GM23338 (cell line): ENCODE data around the gene ITIH5. TPM values are rescaled to one million over a fixed set of nuclear protein-coding genes. Genes with fewer than 3 reads are reported as not detected.

ENCODE experiments used
- ATAC-seq: fragments of 200-7000 bp; cut with Tn5 transposase; 3 replicates; pipeline ENCODE4 v1.9.1; 2020
- DNase-seq: peaks from one replicate; pipeline ENCODE4 v3.0.0-alpha.2; 2015; ENCODE audit warnings: low spot score
- H2AFZ ChIP-seq: fragments of 200-600 bp; sonication (generic); 2 replicates; pipeline ENCODE4 v1.8.0; 2016; ENCODE audit warnings: antibody characterized with exemption, mild to moderate bottlenecking, moderate library complexity
- H3F3A ChIP-seq: fragments of 200-600 bp; sonication (generic); replicated peaks from 2 replicates; pipeline ENCODE4 v1.8.0; 2017; ENCODE audit warnings: antibody characterized with exemption, mixed run types, low read depth
- H3K27ac ChIP-seq: fragments of 200-600 bp; sonication (generic); 2 replicates; pipeline ENCODE4 v1.6.1; 2016; ENCODE audit warnings: low read depth
- H3K27me3 ChIP-seq: fragments of 200-600 bp; sonication (generic); 2 replicates; pipeline ENCODE4 v1.8.0; 2016; ENCODE audit warnings: mild to moderate bottlenecking, mixed run types, moderate library complexity; ENCODE audit not compliant: insufficient read depth
- H3K36me3 ChIP-seq: fragments of 200-600 bp; sonication (generic); 2 replicates; pipeline ENCODE4 v1.8.0; 2016; ENCODE audit warnings: mild to moderate bottlenecking; ENCODE audit not compliant: insufficient read depth
- H3K4me1 ChIP-seq: fragments of 200-600 bp; sonication (generic); 2 replicates; pipeline ENCODE4 v1.8.0; 2016; ENCODE audit warnings: mild to moderate bottlenecking, moderate library complexity; ENCODE audit not compliant: insufficient read depth
- H3K4me2 ChIP-seq: fragments of 200-600 bp; sonication (generic); 2 replicates; pipeline ENCODE4 v1.7.1; 2017; ENCODE audit warnings: mixed run types
- H3K4me3 ChIP-seq: fragments of 200-600 bp; sonication (generic); 2 replicates; pipeline ENCODE4 v1.6.1; 2016; ENCODE audit warnings: mixed run types
- H3K79me2 ChIP-seq: fragments of 200-600 bp; sonication (generic); replicated peaks from 2 replicates; pipeline ENCODE4 v1.8.0; 2017; ENCODE audit warnings: mild to moderate bottlenecking; ENCODE audit not compliant: insufficient read depth
- H3K9me2 ChIP-seq: fragments of 200-600 bp; sonication (generic); 2 replicates; pipeline ENCODE4 v1.8.0; 2017; ENCODE audit not compliant: insufficient read depth
- H4K20me1 ChIP-seq: fragments of 200-600 bp; sonication (generic); replicated peaks from 2 replicates; pipeline ENCODE4 v1.8.0; 2017; ENCODE audit warnings: mild to moderate bottlenecking; ENCODE audit not compliant: insufficient read depth
- H3K27ac Mint-ChIP-seq: 2 replicates; pipeline ENCODE4 v1.8.0; 2020; ENCODE audit warnings: inconsistent platforms, mild to moderate bottlenecking, moderate library complexity, mixed read lengths
- H3K27me3 Mint-ChIP-seq: 3 replicates; pipeline ENCODE4 v1.8.0; 2022; ENCODE audit warnings: low read depth, mild to moderate bottlenecking, moderate library complexity, mixed read lengths, inconsistent platforms; ENCODE audit not compliant: insufficient read depth, poor library complexity
- H3K36me3 Mint-ChIP-seq: 3 replicates; pipeline ENCODE4 v1.8.0; 2021; ENCODE audit warnings: low read depth, mild to moderate bottlenecking, inconsistent platforms, moderate library complexity, mixed read lengths
- H3K4me1 Mint-ChIP-seq: 3 replicates; pipeline ENCODE4 v1.8.0; 2020; ENCODE audit warnings: mild to moderate bottlenecking, inconsistent platforms, mixed read lengths
- H3K4me3 Mint-ChIP-seq: 3 replicates; pipeline ENCODE4 v1.8.0; 2021; ENCODE audit warnings: moderate library complexity, mild to moderate bottlenecking, inconsistent platforms, mixed read lengths
- H3K9me3 Mint-ChIP-seq: 3 replicates; pipeline ENCODE4 v1.8.0; 2020; ENCODE audit warnings: moderate library complexity, mild to moderate bottlenecking, inconsistent platforms, mixed read lengths
- JUNB ChIP-seq: IDR thresholded peaks from one replicate; pipeline ENCODE4 v1.6.1; 2016; ENCODE audit warnings: antibody characterized with exemption; ENCODE audit not compliant: unreplicated experiment
- POLR2AphosphoS5 ChIP-seq: IDR thresholded peaks from 2 replicates; pipeline ENCODE4 v1.6.1; 2016; ENCODE audit warnings: antibody characterized with exemption, low read depth
- polyA plus RNA-seq: library from polyadenylated mRNA; unstranded; fragments of >200 nt; fragmentation: Nextera tagmentation; extraction: Ambion mirVana; gene quantifications from 2 replicates; pipeline ENCODE4 v1.2.1, GENCODE V29; 2016
- total RNA-seq: library from RNA; depleted of rRNA; stranded (reverse); fragments of >200 nt; shearing (Covaris generic); gene quantifications from 2 replicates; pipeline ENCODE4 v1.2.3, GENCODE V29; 2014
- TF ChIP-seq, protein P1 (sequence below): fragments of 250-450 bp; sonication (Bioruptor Pico); IDR thresholded peaks from 2 replicates; pipeline ENCODE4 v1.5.0; 2020; ENCODE audit warnings: mild to moderate bottlenecking, moderate library complexity

ITIH5 gene
- total and polyA plus RNA-seq, 2 experiments from 2014 or later, result 0.99 to 2.2 TPM

DNA sequence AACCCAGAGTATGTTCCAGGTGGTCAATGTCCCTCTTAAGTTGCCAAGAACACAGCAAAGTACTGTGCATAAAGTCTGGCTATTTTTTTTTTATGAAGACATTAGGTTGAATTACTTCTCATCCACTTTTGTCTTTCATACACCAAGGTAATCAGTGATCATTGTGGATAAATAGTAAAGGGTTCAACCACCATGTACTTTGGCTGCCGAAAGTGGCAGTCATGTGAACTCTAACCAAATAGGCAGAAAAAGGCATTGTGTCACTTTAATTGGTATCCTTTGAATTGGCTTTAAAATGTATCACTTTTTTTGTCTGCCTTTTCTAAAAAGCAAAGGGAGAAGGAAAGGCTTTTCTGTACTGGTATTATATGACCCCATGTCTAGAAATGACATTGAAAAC is 43.7 kb upstream of the ITIH5 start (continued):
- TF ChIP-seq, protein P1, sequence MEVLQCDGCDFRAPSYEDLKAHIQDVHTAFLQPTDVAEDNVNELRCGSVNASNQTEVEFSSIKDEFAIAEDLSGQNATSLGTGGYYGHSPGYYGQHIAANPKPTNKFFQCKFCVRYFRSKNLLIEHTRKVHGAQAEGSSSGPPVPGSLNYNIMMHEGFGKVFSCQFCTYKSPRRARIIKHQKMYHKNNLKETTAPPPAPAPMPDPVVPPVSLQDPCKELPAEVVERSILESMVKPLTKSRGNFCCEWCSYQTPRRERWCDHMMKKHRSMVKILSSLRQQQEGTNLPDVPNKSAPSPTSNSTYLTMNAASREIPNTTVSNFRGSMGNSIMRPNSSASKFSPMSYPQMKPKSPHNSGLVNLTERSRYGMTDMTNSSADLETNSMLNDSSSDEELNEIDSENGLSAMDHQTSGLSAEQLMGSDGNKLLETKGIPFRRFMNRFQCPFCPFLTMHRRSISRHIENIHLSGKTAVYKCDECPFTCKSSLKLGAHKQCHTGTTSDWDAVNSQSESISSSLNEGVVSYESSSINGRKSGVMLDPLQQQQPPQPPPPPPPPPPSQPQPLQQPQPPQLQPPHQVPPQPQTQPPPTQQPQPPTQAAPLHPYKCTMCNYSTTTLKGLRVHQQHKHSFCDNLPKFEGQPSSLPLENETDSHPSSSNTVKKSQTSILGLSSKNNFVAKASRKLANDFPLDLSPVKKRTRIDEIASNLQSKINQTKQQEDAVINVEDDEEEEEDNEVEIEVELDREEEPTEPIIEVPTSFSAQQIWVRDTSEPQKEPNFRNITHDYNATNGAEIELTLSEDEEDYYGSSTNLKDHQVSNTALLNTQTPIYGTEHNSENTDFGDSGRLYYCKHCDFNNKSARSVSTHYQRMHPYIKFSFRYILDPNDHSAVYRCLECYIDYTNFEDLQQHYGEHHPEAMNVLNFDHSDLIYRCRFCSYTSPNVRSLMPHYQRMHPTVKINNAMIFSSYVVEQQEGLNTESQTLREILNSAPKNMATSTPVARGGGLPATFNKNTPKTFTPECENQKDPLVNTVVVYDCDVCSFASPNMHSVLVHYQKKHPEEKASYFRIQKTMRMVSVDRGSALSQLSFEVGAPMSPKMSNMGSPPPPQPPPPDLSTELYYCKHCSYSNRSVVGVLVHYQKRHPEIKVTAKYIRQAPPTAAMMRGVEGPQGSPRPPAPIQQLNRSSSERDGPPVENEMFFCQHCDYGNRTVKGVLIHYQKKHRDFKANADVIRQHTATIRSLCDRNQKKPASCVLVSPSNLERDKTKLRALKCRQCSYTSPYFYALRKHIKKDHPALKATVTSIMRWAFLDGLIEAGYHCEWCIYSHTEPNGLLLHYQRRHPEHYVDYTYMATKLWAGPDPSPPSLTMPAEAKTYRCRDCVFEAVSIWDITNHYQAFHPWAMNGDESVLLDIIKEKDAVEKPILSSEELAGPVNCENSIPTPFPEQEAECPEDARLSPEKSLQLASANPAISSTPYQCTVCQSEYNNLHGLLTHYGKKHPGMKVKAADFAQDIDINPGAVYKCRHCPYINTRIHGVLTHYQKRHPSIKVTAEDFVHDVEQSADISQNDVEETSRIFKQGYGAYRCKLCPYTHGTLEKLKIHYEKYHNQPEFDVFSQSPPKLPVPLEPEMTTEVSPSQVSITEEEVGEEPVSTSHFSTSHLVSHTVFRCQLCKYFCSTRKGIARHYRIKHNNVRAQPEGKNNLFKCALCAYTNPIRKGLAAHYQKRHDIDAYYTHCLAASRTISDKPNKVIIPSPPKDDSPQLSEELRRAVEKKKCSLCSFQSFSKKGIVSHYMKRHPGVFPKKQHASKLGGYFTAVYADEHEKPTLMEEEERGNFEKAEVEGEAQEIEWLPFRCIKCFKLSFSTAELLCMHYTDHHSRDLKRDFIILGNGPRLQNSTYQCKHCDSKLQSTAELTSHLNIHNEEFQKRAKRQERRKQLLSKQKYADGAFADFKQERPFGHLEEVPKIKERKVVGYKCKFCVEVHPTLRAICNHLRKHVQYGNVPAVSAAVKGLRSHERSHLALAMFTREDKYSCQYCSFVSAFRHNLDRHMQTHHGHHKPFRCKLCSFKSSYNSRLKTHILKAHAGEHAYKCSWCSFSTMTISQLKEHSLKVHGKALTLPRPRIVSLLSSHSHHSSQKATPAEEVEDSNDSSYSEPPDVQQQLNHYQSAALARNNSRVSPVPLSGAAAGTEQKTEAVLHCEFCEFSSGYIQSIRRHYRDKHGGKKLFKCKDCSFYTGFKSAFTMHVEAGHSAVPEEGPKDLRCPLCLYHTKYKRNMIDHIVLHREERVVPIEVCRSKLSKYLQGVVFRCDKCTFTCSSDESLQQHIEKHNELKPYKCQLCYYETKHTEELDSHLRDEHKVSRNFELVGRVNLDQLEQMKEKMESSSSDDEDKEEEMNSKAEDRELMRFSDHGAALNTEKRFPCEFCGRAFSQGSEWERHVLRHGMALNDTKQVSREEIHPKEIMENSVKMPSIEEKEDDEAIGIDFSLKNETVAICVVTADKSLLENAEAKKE, result no peak
- TF ChIP-seq POLR2AphosphoS5, result no peak

GRCh38 chr10:7708832-7709231 is 42.1 kb upstream of the ITIH5 start:
- no peaks in the 10 kb centered on the region for H3K9me3 Mint-ChIP-seq
- no peaks in the 10 kb centered on the region for H3K9me2 ChIP-seq
- H3K4me1 Mint-ChIP-seq, result peaks cover 3% of the 10 kb centered on the region; the same call in 1 of the 3 replicates
- no peak for DNase-seq
- no peak overlapping the region for H3K4me2 ChIP-seq
- H3K27me3 ChIP-seq, result no peaks in the 10 kb centered on the region
- no peaks in the 10 kb centered on the region for H3K36me3 Mint-ChIP-seq
- H3K27ac Mint-ChIP-seq, result no peak overlapping the region
- H3F3A ChIP-seq, result no peaks in the 10 kb centered on the region
- no peak overlapping the region for H2AFZ ChIP-seq
- no peaks in the 10 kb centered on the region for H3K4me1 ChIP-seq
- H3K27me3 Mint-ChIP-seq, result no peaks in the 10 kb centered on the region
- H3K79me2 ChIP-seq, result no peaks in the 10 kb centered on the region
- H3K27ac ChIP-seq, result no peak overlapping the region
- no peaks in the 10 kb centered on the region for H3K36me3 ChIP-seq
- no peak overlapping the region for H3K4me3 Mint-ChIP-seq
- ATAC-seq, result no peak
- TF ChIP-seq POLR2AphosphoS5, result no peak
- TF ChIP-seq JUNB, result no peak
- H4K20me1 ChIP-seq, result no peaks in the 10 kb centered on the region
- H3K4me3 ChIP-seq, result no peak overlapping the region

DNA sequence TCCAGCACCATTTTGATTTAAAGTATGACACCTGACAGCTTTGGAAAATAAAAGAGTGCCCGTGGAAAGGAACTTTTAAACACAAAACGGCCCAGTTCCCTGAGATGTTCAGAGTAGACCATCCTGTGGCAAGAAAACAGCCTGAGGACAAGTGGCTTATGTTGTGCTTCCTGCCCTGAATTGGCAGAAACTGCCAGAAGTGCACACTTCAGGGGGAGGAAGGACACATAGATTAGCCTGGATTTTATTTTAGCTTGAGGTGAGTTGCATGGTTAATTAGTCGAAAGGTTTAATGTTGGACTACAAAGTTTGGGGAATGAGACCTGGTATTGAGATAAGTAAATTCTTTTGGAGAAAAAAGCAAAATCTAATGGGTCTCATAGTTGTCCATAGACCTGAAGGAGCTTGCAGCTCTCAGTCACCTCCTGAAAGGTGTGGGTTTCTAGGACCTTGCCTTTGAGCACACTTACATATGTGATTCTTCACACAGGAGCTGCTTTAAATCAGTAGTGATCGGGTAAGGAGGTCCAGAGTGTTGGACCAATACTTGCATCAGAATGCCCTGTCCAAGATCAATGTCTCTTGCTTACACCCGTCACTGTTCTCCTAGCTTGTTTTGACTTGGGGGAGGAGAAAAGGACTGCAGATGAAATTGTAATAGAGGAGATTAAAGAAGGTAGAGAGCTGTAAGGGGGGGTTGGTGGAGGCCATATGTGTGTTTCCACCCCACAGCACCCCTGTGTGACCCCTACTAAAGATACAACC is 41.3 kb upstream of the ITIH5 start:
- H3K36me3 ChIP-seq, result no peaks in the 10 kb centered on the region
- no peak overlapping the region for H3K27ac ChIP-seq
- no peaks in the 10 kb centered on the region for H3K27me3 ChIP-seq
- Mint-ChIP-seq H3K27ac (no peak overlapping the region), H3K4me3 (no peak overlapping the region), H3K4me1 (peaks cover 3% of the 10 kb centered on the region; the same call in 1 of the 3 replicates), H3K27me3 (no peaks in the 10 kb centered on the region), H3K36me3 (no peaks in the 10 kb centered on the region), H3K9me3 (no peaks in the 10 kb centered on the region)
- H3F3A ChIP-seq, result no peaks in the 10 kb centered on the region
- ATAC-seq (no peak), DNase-seq (no peak)
- no peaks in the 10 kb centered on the region for H3K4me1 ChIP-seq
- no peaks in the 10 kb centered on the region for H4K20me1 ChIP-seq
- H3K79me2 ChIP-seq, result no peaks in the 10 kb centered on the region
- H3K9me2 ChIP-seq, result no peaks in the 10 kb centered on the region
- no peak overlapping the region for H3K4me2 ChIP-seq
- no peak overlapping the region for H2AFZ ChIP-seq
- TF ChIP-seq JUNB, result no peak
- H3K4me3 ChIP-seq, result no peak overlapping the region
